Parathyroid adenoma (tissue), 2 donors: ENCODE data around the gene DNMT3A.

Source experiments
- H2AFZ ChIP-seq: fragments of 300-600 bp; sonication (generic); one replicate; pipeline ENCODE4 v1.7.0; 2017; ENCODE audit warnings: antibody characterized with exemption, mild to moderate bottlenecking
- H3K27ac ChIP-seq: fragments of 300-600 bp; sonication (generic); one replicate; pipeline ENCODE4 v1.7.0; 2017
- H3K27me3 ChIP-seq: fragments of 300-600 bp; sonication (generic); one replicate; pipeline ENCODE4 v1.7.0; 2017; ENCODE audit warnings: low read length; ENCODE audit not compliant: control insufficient read depth, insufficient read depth
- H3K36me3 ChIP-seq: fragments of 300-600 bp; sonication (generic); one replicate; pipeline ENCODE4 v1.7.0; 2017; ENCODE audit warnings: low read length; ENCODE audit not compliant: control insufficient read depth, insufficient read depth
- H3K4me1 ChIP-seq: fragments of 300-600 bp; sonication (generic); one replicate; pipeline ENCODE4 v1.7.0; 2017; ENCODE audit warnings: control low read depth
- H3K4me2 ChIP-seq: fragments of 300-600 bp; sonication (generic); one replicate; pipeline ENCODE4 v1.7.0; 2017; ENCODE audit warnings: low read length
- H3K4me3 ChIP-seq: fragments of 300-600 bp; sonication (generic); one replicate; pipeline ENCODE4 v1.7.0; 2017; ENCODE audit warnings: low read depth, low read length
- H3K79me2 ChIP-seq: fragments of 300-600 bp; sonication (generic); one replicate; pipeline ENCODE4 v1.7.0; 2017; ENCODE audit warnings: control low read depth
- H3K9ac ChIP-seq: fragments of 300-600 bp; sonication (generic); one replicate; pipeline ENCODE4 v1.7.0; 2017; ENCODE audit warnings: mild to moderate bottlenecking
- H3K9me3 ChIP-seq: fragments of 300-600 bp; sonication (generic); one replicate; pipeline ENCODE4 v1.7.0; 2017; ENCODE audit warnings: low read length; ENCODE audit not compliant: control insufficient read depth
- TF ChIP-seq, protein P1 (sequence below): fragments of 300-600 bp; sonication (generic); IDR thresholded peaks from one replicate; pipeline ENCODE4 v1.7.0; 2017; ENCODE audit warnings: antibody characterized with exemption, mild to moderate bottlenecking
- donor health status: primary hyperparathyroidism.

The DNMT3A gene

DNA sequence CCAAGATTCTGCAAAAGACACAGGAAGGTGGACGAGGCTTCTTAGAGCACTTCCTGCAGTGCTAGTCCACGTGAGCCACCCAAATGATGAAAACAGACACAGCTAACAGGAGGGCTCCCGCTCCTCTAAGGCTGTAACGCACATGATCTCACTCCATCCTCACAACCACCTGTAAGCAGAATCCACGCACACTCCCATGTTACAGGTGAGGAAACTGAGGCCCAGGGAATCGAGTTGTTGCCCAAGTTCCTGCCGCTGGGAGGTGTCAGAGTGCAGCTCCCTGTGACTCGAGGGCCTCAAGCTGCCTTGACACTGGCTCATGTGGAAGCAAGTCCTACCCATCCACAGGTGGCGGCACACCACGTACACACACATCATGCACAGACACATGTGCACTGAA is 4.4 kb downstream of the DNMT3A start:
- TF ChIP-seq, protein P1, sequence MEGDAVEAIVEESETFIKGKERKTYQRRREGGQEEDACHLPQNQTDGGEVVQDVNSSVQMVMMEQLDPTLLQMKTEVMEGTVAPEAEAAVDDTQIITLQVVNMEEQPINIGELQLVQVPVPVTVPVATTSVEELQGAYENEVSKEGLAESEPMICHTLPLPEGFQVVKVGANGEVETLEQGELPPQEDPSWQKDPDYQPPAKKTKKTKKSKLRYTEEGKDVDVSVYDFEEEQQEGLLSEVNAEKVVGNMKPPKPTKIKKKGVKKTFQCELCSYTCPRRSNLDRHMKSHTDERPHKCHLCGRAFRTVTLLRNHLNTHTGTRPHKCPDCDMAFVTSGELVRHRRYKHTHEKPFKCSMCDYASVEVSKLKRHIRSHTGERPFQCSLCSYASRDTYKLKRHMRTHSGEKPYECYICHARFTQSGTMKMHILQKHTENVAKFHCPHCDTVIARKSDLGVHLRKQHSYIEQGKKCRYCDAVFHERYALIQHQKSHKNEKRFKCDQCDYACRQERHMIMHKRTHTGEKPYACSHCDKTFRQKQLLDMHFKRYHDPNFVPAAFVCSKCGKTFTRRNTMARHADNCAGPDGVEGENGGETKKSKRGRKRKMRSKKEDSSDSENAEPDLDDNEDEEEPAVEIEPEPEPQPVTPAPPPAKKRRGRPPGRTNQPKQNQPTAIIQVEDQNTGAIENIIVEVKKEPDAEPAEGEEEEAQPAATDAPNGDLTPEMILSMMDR: no peak
- Histone ChIP-seq H3K9ac (no peak overlapping the region), H3K36me3 (no peaks in the 10 kb centered on the region), H3K4me2 (no peak overlapping the region), H3K9me3 (no peaks in the 10 kb centered on the region), H3K27ac (no peak overlapping the region), H3K27me3 (no peaks in the 10 kb centered on the region), H3K4me3 (no peak overlapping the region), H2AFZ (no peak overlapping the region), H3K4me1 (no peaks in the 10 kb centered on the region), H3K79me2 (no peaks in the 10 kb centered on the region)

DNA sequence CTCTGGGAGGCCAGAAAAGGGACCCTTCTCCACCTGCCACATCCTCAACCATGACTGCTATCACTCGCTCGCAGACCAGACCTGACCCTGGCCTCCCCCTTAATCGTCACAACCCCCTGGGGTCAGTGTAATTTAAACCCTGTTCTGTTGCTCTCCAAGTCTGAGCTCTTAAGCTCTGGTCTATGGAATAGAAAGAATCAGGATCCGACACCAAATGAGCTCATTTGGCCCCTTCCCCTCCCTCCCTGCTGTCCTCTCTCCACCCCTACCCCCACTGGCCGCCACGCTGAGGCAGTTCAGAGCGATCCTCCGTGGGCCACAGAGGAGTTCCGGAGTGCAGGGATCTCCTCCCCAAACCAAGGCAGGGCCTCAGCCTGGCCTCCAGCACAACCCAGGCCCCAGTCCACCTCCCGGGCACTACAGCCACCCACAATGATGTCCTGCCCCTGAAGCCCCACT is 5.3 kb downstream of the DNMT3A start:
- H3K4me1 ChIP-seq: no peaks in the 10 kb centered on the region
- H3K27ac ChIP-seq: no peak overlapping the region
- H3K4me3 ChIP-seq: no peak overlapping the region
- no peaks in the 10 kb centered on the region for H3K27me3 ChIP-seq
- H3K79me2 ChIP-seq: peaks cover 3% of the 10 kb centered on the region
- H3K9ac ChIP-seq: no peak overlapping the region
- no peaks in the 10 kb centered on the region for H3K9me3 ChIP-seq
- TF ChIP-seq, protein P1: no peak
- no peak overlapping the region for H3K4me2 ChIP-seq
- H2AFZ ChIP-seq: no peak overlapping the region
- H3K36me3 ChIP-seq: no peaks in the 10 kb centered on the region

DNA sequence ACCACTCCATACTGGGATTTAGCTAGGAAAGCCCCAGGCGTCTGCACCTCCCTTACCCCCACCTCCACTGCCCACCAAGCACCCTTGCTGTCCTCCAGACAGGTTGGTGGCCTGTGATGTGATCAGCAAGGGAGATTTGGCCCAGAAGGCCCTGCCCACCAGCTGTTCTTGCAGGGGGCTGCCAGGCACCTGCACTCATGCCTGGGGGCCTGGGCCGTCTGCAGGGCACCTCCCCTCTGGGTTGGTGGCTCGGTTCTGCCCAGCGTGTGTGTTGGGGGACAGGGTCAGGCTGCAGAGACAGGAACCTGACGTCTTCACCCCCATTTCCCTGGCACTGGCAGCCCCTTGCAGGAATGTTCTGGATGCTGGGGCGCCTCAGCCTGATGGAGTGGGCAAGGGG is 5.8 kb downstream of the DNMT3A start:
- Histone ChIP-seq H3K36me3 (no peaks in the 10 kb centered on the region), H2AFZ (no peak overlapping the region), H3K9ac (no peak overlapping the region), H3K27ac (no peak overlapping the region), H3K4me1 (no peaks in the 10 kb centered on the region), H3K4me3 (no peak overlapping the region), H3K9me3 (no peaks in the 10 kb centered on the region), H3K27me3 (no peaks in the 10 kb centered on the region), H3K4me2 (no peak overlapping the region), H3K79me2 (peaks cover 3% of the 10 kb centered on the region)
- TF ChIP-seq, protein P1: no peak

DNA sequence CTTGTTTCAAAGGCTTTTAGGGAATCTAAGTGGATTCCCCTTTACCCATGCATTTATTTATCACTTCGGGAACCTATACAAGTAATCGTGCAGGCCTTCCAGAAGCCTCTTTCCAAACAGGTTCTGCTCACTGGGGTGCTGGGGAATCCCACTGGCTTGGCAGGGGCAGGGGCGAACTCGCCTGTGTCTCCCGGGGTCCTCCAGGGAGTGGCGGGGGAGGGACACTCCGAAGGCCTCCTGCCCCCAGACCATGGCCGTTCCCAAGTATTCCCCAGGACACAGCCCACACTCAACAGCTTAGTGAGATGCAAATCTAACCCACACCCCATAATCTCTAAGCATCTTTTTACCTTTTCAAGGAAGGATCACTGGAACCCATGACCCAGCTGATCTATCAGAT is 6.5 kb downstream of the DNMT3A start:
- Histone ChIP-seq H3K27ac (no peak overlapping the region), H3K9me3 (no peaks in the 10 kb centered on the region), H3K27me3 (no peaks in the 10 kb centered on the region), H3K9ac (no peak overlapping the region), H3K4me2 (no peak overlapping the region), H3K36me3 (no peaks in the 10 kb centered on the region), H3K4me3 (no peak overlapping the region), H3K79me2 (peaks cover 3% of the 10 kb centered on the region), H2AFZ (no peak overlapping the region), H3K4me1 (no peaks in the 10 kb centered on the region)
- TF ChIP-seq, protein P1: no peak

DNA sequence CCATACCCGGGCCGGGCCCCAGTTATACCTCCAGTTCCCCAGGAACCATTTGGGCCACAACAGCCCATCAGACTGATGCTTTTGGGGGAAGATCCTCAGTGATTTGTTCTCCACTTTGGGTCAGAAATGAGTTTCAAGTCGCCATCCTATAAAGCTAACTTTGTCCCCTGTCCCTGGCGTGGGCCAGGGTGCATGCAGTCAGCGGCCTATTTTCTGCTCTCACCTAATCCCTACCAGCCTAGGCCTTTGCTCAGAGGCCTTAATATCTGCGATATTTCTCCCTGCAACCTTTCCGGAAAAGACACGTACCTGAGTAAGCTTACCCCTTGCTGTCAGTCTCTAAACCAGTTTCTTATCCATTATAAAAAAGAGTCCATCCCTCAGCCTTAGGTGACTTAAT is 7.2 kb downstream of the DNMT3A start:
- Histone ChIP-seq H3K4me2 (no peak overlapping the region), H3K4me3 (no peak overlapping the region), H3K27me3 (no peaks in the 10 kb centered on the region), H3K9ac (no peak overlapping the region), H3K9me3 (no peaks in the 10 kb centered on the region), H3K27ac (no peak overlapping the region), H3K79me2 (peaks cover 3% of the 10 kb centered on the region), H3K36me3 (no peaks in the 10 kb centered on the region), H2AFZ (no peak overlapping the region), H3K4me1 (no peaks in the 10 kb centered on the region)
- TF ChIP-seq, protein P1: no peak
